B cell (primary cell): ENCODE results near the gene ASCL2. TPM values are rescaled to one million over a fixed set of nuclear protein-coding genes. Genes with fewer than 3 reads are reported as not detected.

ENCODE experiments used
- ATAC-seq: fragments of 200-7000 bp; cut with Tn5 transposase; one replicate; pipeline ENCODE4 v1.10.0; 2021; ENCODE audit warnings: low read depth, mild to moderate bottlenecking, moderate number of reproducible peaks, moderate library complexity
- CTCF ChIA-PET: fragments of 350-600 bp; sonication (Branson Sonifier 250); formaldehyde crosslinking; loops from one replicate; lab custom pipeline; 2021; ENCODE audit warnings: antibody characterized with exemption, inconsistent platforms; lab: Charles Lee
- POLR2A ChIA-PET: fragments of 350-600 bp; sonication (Branson Sonifier 250); formaldehyde crosslinking; loops from one replicate; lab custom pipeline; 2021; ENCODE audit warnings: antibody characterized with exemption; lab: Charles Lee
- DNase-seq: peaks from one replicate; pipeline ENCODE4 v3.0.0; 2013
- H2AFZ ChIP-seq: 2 replicates; pipeline ENCODE4 v1.6.1; 2012; ENCODE audit warnings: mild to moderate bottlenecking, low read depth, low read length; ENCODE audit not compliant: insufficient read depth, poor library complexity, severe bottlenecking
- H3K27ac ChIP-seq, 2 donors: 1 replicate in 1 of 2; 2 replicates in 1 of 2; pipeline ENCODE4 v1.5.1; 2012 to 2013; ENCODE audit warnings: low read length in 2 of 2, mild to moderate bottlenecking in 2 of 2, moderate library complexity in 1 of 2
- H3K27me3 ChIP-seq, 4 experiments: fragments of 200-600 bp in 1 of 4; sonication (generic) in 1 of 4; replicated peaks in 1 of 4; 1 replicate in 2 of 4; 2 replicates in 2 of 4; pipeline versions ENCODE4 v1.6.1 to v1.7.0; 2013 to 2016; ENCODE audit warnings: low read length in 3 of 4, mild to moderate bottlenecking in 2 of 4, mixed read lengths in 1 of 4, moderate library complexity in 1 of 4; ENCODE audit not compliant: insufficient read depth in 4 of 4, control insufficient read depth in 3 of 4; ENCODE audit errors: control extremely low read depth in 1 of 4
- H3K36me3 ChIP-seq, 2 experiments: replicated peaks in 1 of 2; 1 replicate in 1 of 2; 2 replicates in 1 of 2; pipeline versions ENCODE4 v1.6.1 to v1.7.1; 2013; ENCODE audit warnings: low read length in 1 of 2; ENCODE audit not compliant: insufficient read depth in 2 of 2, control insufficient read depth in 1 of 2; ENCODE audit errors: control extremely low read depth in 1 of 2, extremely low read depth in 1 of 2
- H3K4me1 ChIP-seq, 2 donors: fragments of 200-600 bp in 1 of 2; sonication (generic) in 1 of 2; 1 replicate in 1 of 2; 2 replicates in 1 of 2; pipeline versions ENCODE4 v1.5.1 to v1.6.1; 2013 to 2017; ENCODE audit warnings: low read length in 2 of 2; ENCODE audit not compliant: control insufficient read depth in 2 of 2, insufficient read depth in 2 of 2
- H3K4me2 ChIP-seq: replicated peaks from 2 replicates; pipeline ENCODE3; 2012; ENCODE audit warnings: mild to moderate bottlenecking, low read depth, low read length; ENCODE audit not compliant: poor library complexity, severe bottlenecking
- H3K4me3 ChIP-seq, 5 experiments: fragments of 200-600 bp in 1 of 5; sonication (generic) in 1 of 5; 1 replicate in 3 of 5; 2 replicates in 2 of 5; pipeline versions ENCODE4 v1.5.1 to v1.7.0; 2011 to 2016; ENCODE audit warnings: low read length in 4 of 5, mild to moderate bottlenecking in 4 of 5, low read depth in 2 of 5, control low read depth in 1 of 5, moderate library complexity in 1 of 5; ENCODE audit not compliant: insufficient read depth in 1 of 5; ENCODE audit errors: control extremely low read depth in 1 of 5, extremely low read depth in 1 of 5
- H3K79me2 ChIP-seq: fragments of 200-600 bp; sonication (generic); one replicate; pipeline ENCODE4 v1.6.0; 2016; ENCODE audit warnings: low read length; ENCODE audit not compliant: control insufficient read depth, insufficient read depth
- H3K9ac ChIP-seq: fragments of 200-600 bp; sonication (generic); 2 replicates; pipeline ENCODE4 v1.6.1; 2017; ENCODE audit warnings: mild to moderate bottlenecking, low read length, moderate library complexity
- H3K9me3 ChIP-seq, 3 donors: one replicate each; pipeline versions ENCODE4 v1.6.1 to v1.7.1; 2013; ENCODE audit warnings: low read length in 2 of 3; ENCODE audit not compliant: control insufficient read depth in 2 of 3, insufficient read depth in 1 of 3; ENCODE audit errors: control extremely low read depth in 1 of 3
- H4K20me1 ChIP-seq: 2 replicates; pipeline ENCODE4 v1.6.0; 2012; ENCODE audit warnings: mild to moderate bottlenecking, low read length; ENCODE audit not compliant: insufficient read depth, control insufficient read depth, poor library complexity, severe bottlenecking
- H3K27ac Mint-ChIP-seq: one replicate; pipeline ENCODE4 v1.8.0; 2021; ENCODE audit warnings: mixed read lengths
- H3K27me3 Mint-ChIP-seq: one replicate; pipeline ENCODE4 v1.8.0; 2021; ENCODE audit warnings: mixed read lengths
- H3K4me1 Mint-ChIP-seq: one replicate; pipeline ENCODE4 v1.8.0; 2021; ENCODE audit warnings: mixed read lengths
- H3K4me3 Mint-ChIP-seq: one replicate; pipeline ENCODE4 v1.8.0; 2021; ENCODE audit warnings: mixed read lengths
- H3K9me3 Mint-ChIP-seq: one replicate; pipeline ENCODE4 v1.8.0; 2022; ENCODE audit warnings: mixed read lengths; ENCODE audit not compliant: insufficient read depth
- CTCF ChIP-seq: fragments of 200-600 bp; IDR thresholded peaks from one replicate; pipeline ENCODE4 v1.8.0; 2022; ENCODE audit warnings: antibody characterized with exemption, mild to moderate bottlenecking
- EZH2 ChIP-seq: IDR thresholded peaks from 2 replicates; pipeline ENCODE4 v1.6.1; 2012; ENCODE audit warnings: borderline replicate concordance, low read depth, mild to moderate bottlenecking, moderate library complexity, low read length; ENCODE audit not compliant: insufficient read depth, poor library complexity, severe bottlenecking
- WGBS: methylation state at CpG from one replicate; pipeline ENCODE4 v1.1.5; 2013; ENCODE audit warnings: missing lambda C conversion rate; ENCODE audit not compliant: insufficient coverage; 5-methylcytosine and 5-hydroxymethylcytosine counted together
- intact Hi-C: fragments of 100-400 bp; cut with micrococcal nuclease; formaldehyde crosslinking; loops from one replicate; pipeline ENCODE4 v1.10.0; 2022
- polyA plus RNA-seq: library from polyadenylated mRNA; depleted of rRNA; stranded (reverse); fragments of >200 nt; gene quantifications from 2 replicates; pipeline ENCODE4 v1.2.3, GENCODE V29; 2012
- total RNA-seq, 2 donors: library from RNA; stranded (reverse); fragments of 120-200 nt in 1 of 2; gene quantifications; 1 replicate in 1 of 2; 2 replicates in 1 of 2; pipeline versions ENCODE4 v1.2.3 to v1.2.4, GENCODE V29; 2013 to 2022

The ASCL2 gene
- total and polyA plus RNA-seq, 2 donors (not counting 1 experiment from before 2014, with no cell fraction given) = 2.1 to 2.2 TPM

- Histone ChIP-seq H3K9ac (no peak overlapping the region), H3K9me3 (peaks cover 2 to 15% (median 7%) of the 10 kb centered on the region in 3 donors), H3K36me3 (no peaks in the 10 kb centered on the region), H3K79me2 (no peaks in the 10 kb centered on the region), H3K4me3 (no peak overlapping the region), H3K4me1 (peaks cover 6% of the 10 kb centered on the region in 2 donors), H3K4me2 (no peak overlapping the region), H3K27me3 (peaks cover 0 to 14% (median 8%) of the 10 kb centered on the region in 4 experiments), H4K20me1 (no peaks in the 10 kb centered on the region), H3K27ac (no peak overlapping the region), H2AFZ (no peak overlapping the region)
- Mint-ChIP-seq H3K9me3 (peaks cover 6% of the 10 kb centered on the region), H3K27me3 (peaks cover 40% of the 10 kb centered on the region), H3K4me3 (no peak overlapping the region), H3K4me1 (peaks cover 12% of the 10 kb centered on the region), H3K27ac (no peak overlapping the region)
- POLR2A ChIA-PET = no interaction called here
- DNase-seq (no peak), ATAC-seq (no peak)
- intact Hi-C loops = no loop called here
- WGBS = 88% methylated on average over 1 of the region's 4 CpGs
- TF ChIP-seq CTCF (no peak), EZH2 (no peak)
- CTCF ChIA-PET = no interaction called here
Observed at GRCh38 chr11:2222451-2222850, 47.9 kb downstream of the ASCL2 start.

- peaks cover 36% of the 10 kb centered on the region for H3K27me3 Mint-ChIP-seq
- no peaks in the 10 kb centered on the region for H4K20me1 ChIP-seq
- intact Hi-C loops = no loop called here
- H3K27ac Mint-ChIP-seq = no peak overlapping the region
- H3K79me2 ChIP-seq = no peaks in the 10 kb centered on the region
- CTCF ChIA-PET = no interaction called here
- no peak overlapping the region for H3K4me3 Mint-ChIP-seq
- H3K4me1 Mint-ChIP-seq = peaks cover 12% of the 10 kb centered on the region
- no peaks in the 10 kb centered on the region for H3K36me3 ChIP-seq
- peaks cover 2 to 15% (median 5%) of the 10 kb centered on the region in 3 donors for H3K9me3 ChIP-seq
- H2AFZ ChIP-seq = no peak overlapping the region
- TF ChIP-seq CTCF (no peak), EZH2 (no peak)
- DNase-seq = no peak
- no peak for ATAC-seq
- peaks cover 6% of the 10 kb centered on the region in 2 donors for H3K4me1 ChIP-seq
- no peak overlapping the region for H3K27ac ChIP-seq
- peaks cover 0 to 14% (median 8%) of the 10 kb centered on the region in 4 experiments for H3K27me3 ChIP-seq
- H3K9me3 Mint-ChIP-seq = peaks cover 6% of the 10 kb centered on the region
- H3K4me2 ChIP-seq = no peak overlapping the region
- POLR2A ChIA-PET = no interaction called here
- H3K9ac ChIP-seq = no peak overlapping the region
- H3K4me3 ChIP-seq = no peak overlapping the region
- WGBS = no CpG with 5 or more reads among the region's 1 CpG
Observed at GRCh38 chr11:2221591-2221990, 48.8 kb downstream of the ASCL2 start.
